ENCODE measurements around the gene TLL1. TPM values are rescaled to one million over a fixed set of nuclear protein-coding genes. Genes with fewer than 3 reads are reported as not detected.

The TLL1 gene
- total and polyA plus RNA-seq, 10 donors, result 0.07 to 1.1 (median 0.21) TPM

DNA sequence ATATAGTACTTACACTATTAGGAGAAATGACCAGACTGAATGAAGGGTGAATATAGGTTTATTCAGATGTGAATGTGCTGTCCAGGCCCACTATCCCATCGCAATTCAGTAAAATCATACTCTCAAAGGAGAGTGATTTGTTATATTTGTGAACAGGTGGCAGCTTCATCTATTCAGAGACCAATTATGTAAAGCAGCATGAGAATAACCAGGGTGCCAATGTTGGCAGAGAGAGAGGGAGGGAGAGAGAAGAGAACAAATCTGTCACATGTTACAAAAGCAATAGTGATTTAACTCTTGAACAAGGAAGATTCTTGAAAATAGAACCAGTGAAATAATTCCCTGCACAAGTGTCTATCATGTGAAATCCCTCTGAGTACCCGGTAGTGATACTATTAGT lies 38.9 kb upstream of the TLL1 start:
- 85 to 97% (median 89%) methylated on average over 2 of the region's 2 CpGs for WGBS, 5 donors
- no peak overlapping the region for H3K4me3 ChIP-seq
- H3K4me1 ChIP-seq, result no peaks in the 10 kb centered on the region
- H3K27ac ChIP-seq, result no peak overlapping the region
- DNase-seq, result no peak
- H3K9me3 ChIP-seq, result peaks cover 0 to 4% (median 0%) of the 10 kb centered on the region in 8 donors
- no peaks in the 10 kb centered on the region for H3K36me3 ChIP-seq
- TF ChIP-seq, protein P1, sequence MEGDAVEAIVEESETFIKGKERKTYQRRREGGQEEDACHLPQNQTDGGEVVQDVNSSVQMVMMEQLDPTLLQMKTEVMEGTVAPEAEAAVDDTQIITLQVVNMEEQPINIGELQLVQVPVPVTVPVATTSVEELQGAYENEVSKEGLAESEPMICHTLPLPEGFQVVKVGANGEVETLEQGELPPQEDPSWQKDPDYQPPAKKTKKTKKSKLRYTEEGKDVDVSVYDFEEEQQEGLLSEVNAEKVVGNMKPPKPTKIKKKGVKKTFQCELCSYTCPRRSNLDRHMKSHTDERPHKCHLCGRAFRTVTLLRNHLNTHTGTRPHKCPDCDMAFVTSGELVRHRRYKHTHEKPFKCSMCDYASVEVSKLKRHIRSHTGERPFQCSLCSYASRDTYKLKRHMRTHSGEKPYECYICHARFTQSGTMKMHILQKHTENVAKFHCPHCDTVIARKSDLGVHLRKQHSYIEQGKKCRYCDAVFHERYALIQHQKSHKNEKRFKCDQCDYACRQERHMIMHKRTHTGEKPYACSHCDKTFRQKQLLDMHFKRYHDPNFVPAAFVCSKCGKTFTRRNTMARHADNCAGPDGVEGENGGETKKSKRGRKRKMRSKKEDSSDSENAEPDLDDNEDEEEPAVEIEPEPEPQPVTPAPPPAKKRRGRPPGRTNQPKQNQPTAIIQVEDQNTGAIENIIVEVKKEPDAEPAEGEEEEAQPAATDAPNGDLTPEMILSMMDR (IDR thresholded peaks at IDR 0.05 in 8 of 11, conservative IDR thresholded peaks at IDR 0.05 in 3 of 11), result no peak
- no peak for TF ChIP-seq POLR2A (IDR thresholded peaks at IDR 0.05)
- no peak for TF ChIP-seq POLR2AphosphoS5 (IDR thresholded peaks at IDR 0.05)
- intact Hi-C loops (cut with DNase I; ENCODE audit: low total_unique reads), result no loop called here
- H3K27me3 ChIP-seq (replicated peaks in 1 of 7), result no peaks in the 10 kb centered on the region

DNA sequence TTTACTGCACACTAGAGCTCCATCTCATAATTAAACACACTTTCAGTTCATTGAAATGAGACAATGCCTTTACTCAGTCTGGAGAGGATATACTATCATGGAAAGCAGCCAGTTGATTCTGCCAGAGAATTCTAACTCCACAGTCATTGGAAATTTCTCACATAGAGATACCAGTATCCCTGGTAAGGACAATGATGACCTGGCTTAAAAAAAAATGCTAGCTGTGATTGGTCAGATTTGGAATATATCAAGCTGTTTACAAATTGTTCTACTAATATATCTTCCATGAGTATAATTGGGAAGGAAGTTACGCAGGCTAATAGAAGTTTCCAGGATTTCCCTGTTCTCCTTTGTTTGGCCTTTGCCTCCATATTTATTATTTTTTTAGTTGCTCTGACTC lies 34.5 kb upstream of the TLL1 start:
- no peak overlapping the region for H3K4me3 ChIP-seq
- H3K36me3 ChIP-seq, result no peaks in the 10 kb centered on the region
- DNase-seq, result no peak
- TF ChIP-seq POLR2AphosphoS5 (IDR thresholded peaks at IDR 0.05), result no peak
- TF ChIP-seq POLR2A (IDR thresholded peaks at IDR 0.05), result no peak
- TF ChIP-seq, protein P1 (IDR thresholded peaks at IDR 0.05 in 8 of 11, conservative IDR thresholded peaks at IDR 0.05 in 3 of 11), result no peak
- WGBS, 5 donors, result 89 to 98% (median 92%) methylated on average over 1 of the region's 1 CpG
- intact Hi-C loops (cut with DNase I; ENCODE audit: low total_unique reads), result no loop called here
- no peak overlapping the region for H3K27ac ChIP-seq
- no peaks in the 10 kb centered on the region for H3K27me3 ChIP-seq (replicated peaks in 1 of 7)
- H3K9me3 ChIP-seq, result no peaks in the 10 kb centered on the region
- no peaks in the 10 kb centered on the region for H3K4me1 ChIP-seq

DNA sequence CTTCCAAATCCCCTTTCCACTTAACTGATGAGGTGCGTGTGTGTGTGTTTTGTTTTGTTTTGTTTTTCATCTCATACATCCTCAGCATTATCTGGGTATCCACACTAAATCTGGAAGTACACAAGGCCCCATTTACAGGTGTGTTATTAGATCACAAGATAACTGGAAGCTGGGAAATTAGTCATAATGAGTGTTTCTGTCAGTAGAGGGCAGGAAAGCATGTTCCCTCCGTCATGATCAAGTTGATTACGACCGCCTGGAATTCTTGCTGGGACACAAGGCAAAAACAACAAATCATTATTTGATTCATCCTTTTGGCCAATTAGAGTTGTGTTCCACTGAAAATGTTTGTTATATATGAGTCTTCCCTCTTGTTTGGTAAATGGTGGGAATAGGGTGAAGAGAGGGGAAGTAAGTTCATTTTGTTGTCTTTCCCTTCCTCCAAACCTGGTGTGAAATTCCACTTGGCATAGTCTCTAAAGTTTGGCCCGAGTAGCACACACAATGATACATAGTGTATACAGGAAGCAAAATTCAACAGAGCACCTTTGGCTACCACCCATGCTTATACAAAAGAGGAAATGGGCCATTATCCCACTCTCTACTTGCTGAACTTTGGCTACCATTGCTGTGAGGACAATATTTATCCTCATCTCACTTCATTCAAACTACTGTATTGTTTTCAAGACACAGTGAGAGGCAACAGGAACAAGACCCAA lies 33.3 kb upstream of the TLL1 start:
- Histone ChIP-seq H3K9me3 (no peaks in the 10 kb centered on the region), H3K4me1 (no peaks in the 10 kb centered on the region), H3K27me3 (replicated peaks in 1 of 7) (no peaks in the 10 kb centered on the region), H3K36me3 (no peaks in the 10 kb centered on the region), H3K4me3 (no peak overlapping the region), H3K27ac (no peak overlapping the region)
- intact Hi-C loops (cut with DNase I; ENCODE audit: low total_unique reads), result no loop called here
- no peak for DNase-seq
- no peak for TF ChIP-seq POLR2AphosphoS5 (IDR thresholded peaks at IDR 0.05)
- no peak for TF ChIP-seq POLR2A (IDR thresholded peaks at IDR 0.05)
- TF ChIP-seq, protein P1 (IDR thresholded peaks at IDR 0.05 in 8 of 11, conservative IDR thresholded peaks at IDR 0.05 in 3 of 11), result no peak
- WGBS, 5 donors, result 79 to 92% (median 83%) methylated on average over 5 of the region's 5 CpGs

DNA sequence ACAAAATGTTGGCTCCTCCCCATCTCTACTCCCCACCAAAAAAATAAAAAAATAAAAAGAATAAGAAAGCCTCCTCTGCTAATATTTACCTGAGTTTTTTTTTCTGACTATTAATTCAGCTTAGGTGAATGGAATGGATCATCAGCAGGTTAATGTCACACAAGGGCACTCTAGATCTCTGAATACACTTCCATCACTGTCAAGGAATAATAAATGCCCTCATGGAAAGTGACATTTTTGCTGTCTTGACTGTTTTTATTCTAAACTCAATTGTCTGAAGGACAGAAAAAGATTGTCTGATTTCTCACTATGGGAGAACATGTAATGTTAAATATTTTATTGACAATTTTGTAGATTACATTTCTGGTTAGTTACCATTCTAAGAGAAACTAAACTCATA lies 30.4 kb upstream of the TLL1 start:
- DNase-seq, result no peak
- H3K27ac ChIP-seq, result no peak overlapping the region
- no peaks in the 10 kb centered on the region for H3K9me3 ChIP-seq
- H3K36me3 ChIP-seq, result no peaks in the 10 kb centered on the region
- no peaks in the 10 kb centered on the region for H3K27me3 ChIP-seq (replicated peaks in 1 of 7)
- no peaks in the 10 kb centered on the region for H3K4me1 ChIP-seq
- no peak overlapping the region for H3K4me3 ChIP-seq
- no peak for TF ChIP-seq POLR2A (IDR thresholded peaks at IDR 0.05)
- TF ChIP-seq, protein P1 (IDR thresholded peaks at IDR 0.05 in 8 of 11, conservative IDR thresholded peaks at IDR 0.05 in 3 of 11), result no peak
- TF ChIP-seq POLR2AphosphoS5 (IDR thresholded peaks at IDR 0.05), result no peak
- intact Hi-C loops (cut with DNase I; ENCODE audit: low total_unique reads), result no loop called here

Measured in spleen (tissue), 11 donors.